Activated CD8-positive, alpha-beta memory T cell treated with anti-CD3 and anti-CD28 coated beads, Interleukin-2, amount 50 U/mL, for 1 hour (primary cell): ENCODE results near the gene CDCA5.
A peak's percentile ranks its signal among the peaks of the same experiment; 100 is the strongest.

ENCODE experiments used
- DNase-seq: peaks from one replicate; pipeline ENCODE4 v3.0.0-alpha.2; 2020; ENCODE audit errors: extremely low read depth

CDCA5 gene

DNA sequence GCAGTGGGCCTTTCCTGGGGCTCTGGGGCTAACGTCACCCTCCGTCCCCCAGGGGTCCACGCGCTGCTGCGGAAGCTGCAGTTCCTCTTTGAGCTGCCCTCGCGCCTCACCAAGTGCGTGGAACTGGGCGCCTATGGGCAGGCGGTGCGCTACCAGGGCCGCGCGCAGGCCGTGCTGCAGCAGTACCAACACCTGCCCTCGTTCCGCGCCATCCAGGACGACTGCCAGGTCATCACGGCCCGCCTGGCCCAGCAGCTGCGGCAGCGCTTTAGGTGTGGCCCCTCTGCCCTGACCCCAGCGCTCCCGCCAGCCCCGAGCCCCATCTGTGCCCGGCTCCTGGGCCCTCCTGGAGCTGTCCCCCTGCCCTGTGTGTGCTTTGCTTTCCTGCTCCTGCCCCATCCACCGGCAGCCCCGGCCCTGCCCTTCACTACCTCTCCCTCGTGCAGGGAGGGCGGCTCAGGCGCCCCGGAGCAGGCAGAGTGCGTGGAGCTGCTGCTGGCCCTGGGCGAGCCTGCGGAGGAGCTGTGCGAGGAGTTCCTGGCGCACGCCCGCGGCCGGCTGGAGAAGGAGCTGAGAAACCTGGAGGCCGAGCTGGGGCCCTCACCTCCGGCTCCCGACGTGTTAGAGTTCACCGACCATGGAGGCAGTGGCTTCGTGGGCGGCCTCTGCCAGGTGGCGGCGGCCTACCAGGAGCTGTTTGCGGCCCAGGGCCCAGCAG, 24.1 kb upstream of the CDCA5 start:
- no peak for DNase-seq

- no peak for DNase-seq
Measured at GRCh38 chr11:65107078-65107477, 23.2 kb upstream of the CDCA5 start.

DNA sequence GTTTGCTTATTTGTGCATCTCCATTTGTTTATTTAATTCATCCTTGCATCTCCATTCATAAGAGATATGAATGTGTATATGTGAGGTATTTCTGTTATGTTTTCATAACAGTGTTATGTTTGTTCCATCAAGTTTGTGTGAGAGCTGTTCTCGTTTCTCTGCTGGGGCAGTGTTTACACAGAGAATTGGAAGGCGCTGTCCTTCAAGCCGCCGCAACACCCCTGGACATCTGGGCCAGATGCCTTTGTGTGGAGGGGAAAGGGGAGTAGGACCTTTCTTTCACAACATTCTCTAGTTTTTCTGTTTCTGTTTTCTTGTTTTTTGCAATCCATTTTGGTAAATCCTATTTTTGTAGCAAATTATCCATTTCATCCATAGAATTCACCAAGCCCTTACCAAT, 20.8 kb upstream of the CDCA5 start:
- no peak for DNase-seq

GRCh38 chr11:65103476-65103875, 19.6 kb upstream of the CDCA5 start:
- DNase-seq: no peak

GRCh38 chr11:65102142-65103095, 18.6 kb upstream of the CDCA5 start:
- no peak for DNase-seq

DNA sequence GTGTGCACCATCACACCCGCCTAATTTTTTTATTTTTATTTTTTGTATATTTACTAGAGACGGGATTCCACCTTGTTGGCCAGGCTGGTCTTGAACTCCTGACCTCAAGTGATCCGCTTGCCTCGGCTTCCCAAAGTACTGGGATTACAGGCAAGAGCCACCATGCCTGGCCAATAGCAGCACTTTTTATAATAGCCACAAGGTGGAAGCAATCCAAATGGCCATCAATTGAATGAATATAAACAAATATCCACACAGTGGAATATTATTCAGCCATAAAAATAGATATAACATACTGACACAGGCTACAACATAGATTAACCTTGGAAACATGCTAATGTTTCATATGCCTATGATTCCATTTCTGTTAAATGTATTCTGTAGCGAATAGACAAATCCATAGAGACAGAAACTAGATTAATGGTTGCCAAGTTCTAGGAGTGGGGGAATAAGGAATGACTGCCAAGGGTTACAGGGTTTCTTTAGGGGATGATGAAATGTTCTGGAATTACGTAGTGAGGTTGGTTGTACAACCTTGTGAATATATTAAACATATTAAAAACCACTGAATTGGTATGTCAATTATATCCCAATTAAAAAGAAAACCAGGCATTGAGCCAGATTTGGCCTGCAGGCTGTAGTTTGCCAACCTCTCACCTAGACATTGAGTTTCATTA, 17.0 kb upstream of the CDCA5 start:
- no peak for DNase-seq

DNA sequence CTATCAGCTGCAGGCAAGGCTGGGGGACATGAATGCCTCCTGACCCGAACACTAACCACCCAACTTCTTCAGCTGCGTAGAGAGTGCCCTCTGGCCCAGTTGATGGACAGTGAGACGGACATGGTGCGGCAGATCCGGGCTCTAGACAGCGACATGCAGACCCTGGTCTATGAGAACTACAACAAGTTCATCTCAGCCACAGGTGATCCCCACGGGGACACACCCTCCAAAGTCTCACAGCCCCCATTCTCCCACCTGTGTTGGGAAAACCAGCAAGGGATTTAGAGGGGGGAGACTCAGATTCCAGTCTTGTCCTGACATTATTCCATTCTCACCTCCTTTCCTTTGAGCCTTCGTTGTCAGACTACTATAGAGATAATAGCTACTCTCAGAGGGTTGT, 13.1 kb upstream of the CDCA5 start:
- no peak for DNase-seq

DNA sequence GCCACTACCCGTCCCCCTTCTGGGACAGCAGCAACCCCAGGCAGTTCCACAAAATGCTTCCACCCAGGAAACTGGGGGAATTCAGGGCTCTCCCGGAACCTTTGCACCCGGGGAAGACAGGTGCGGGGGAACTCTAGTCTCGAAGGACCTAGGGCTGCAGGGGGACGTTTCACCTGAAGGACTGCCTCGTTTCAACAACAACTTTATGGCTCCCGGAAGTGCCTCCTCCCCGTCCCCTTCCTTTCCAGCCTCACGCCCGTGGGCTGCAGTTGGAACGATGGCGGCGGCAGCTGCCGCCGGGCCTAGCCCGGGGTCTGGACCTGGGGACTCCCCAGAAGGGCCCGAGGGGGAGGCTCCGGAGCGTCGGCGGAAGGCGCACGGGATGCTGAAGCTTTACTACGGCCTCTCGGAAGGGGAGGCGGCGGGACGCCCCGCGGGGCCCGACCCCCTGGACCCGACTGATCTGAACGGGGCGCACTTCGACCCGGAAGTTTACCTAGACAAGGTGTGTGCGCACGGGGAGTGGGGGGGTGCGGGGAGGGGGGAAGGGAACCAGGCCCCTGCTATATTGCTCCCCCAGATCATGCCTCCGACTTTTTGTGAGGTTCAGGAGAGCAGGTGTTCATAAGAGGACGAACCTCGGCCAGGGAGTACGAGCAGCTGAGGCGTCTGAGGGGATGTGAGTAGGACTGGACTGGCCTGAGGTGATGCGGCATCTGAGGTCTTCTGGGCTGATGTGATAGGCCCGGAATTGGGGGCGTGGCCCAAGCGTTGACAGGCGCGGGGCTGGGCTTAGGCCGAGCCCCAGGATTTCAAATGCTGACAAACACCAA, 12.3 kb upstream of the CDCA5 start, which contains the start of gene VPS51:
VPS51 (plus strand) TSS at position 241 of the 833 bp plus-strand sequence; CDS start at position 278, 37 bp downstream.
- peak; percentile 75 for DNase-seq

GRCh38 chr11:65095427-65095826, 11.6 kb upstream of the CDCA5 start:
- DNase-seq: no peak

- no peak for DNase-seq
Measured at GRCh38 chr11:65090628-65091027, 6.8 kb upstream of the CDCA5 start.

- DNase-seq: no peak
Measured at GRCh38 chr11:65089621-65090020, 5.8 kb upstream of the CDCA5 start.

DNA sequence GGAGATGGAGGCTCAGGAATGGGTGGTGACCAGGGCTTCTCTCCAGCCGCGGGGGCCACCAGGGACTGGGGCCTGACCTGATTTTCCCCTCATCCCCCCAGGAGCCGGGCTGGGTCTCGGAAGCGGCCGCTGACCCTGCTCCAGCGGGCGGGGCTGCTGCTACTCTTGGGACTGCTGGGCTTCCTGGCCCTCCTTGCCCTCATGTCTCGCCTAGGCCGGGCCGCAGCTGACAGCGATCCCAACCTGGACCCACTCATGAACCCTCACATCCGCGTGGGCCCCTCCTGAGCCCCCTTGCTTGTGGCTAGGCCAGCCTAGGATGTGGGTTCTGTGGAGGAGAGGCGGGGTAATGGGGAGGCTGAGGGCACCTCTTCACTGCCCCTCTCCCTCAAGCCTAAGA, 4.0 kb upstream of the CDCA5 start:
- DNase-seq: no peak

DNA sequence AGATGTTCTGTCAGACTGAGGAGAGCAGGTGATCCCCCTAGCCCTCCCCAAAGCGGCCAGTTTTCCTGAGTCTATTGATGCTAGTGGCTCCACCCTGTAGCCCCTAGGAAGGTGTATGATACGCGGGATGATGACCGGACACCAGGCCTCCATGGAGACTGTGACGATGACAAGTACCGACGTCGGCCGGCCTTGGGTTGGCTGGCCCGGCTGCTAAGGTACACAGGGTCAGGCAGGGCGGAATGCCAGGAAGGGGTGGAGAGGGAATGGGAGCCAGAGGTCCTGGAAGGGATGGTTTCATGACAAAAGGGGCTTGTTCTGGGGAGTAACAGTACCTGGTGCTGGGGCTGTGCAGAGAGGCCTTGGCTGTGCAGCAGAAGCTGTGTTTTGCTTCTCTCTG, 3.4 kb upstream of the CDCA5 start:
- no peak for DNase-seq

- no peak for DNase-seq
Measured at GRCh38 chr11:65086809-65087208, 3.0 kb upstream of the CDCA5 start.

- DNase-seq: no peak
Measured at GRCh38 chr11:65085446-65085845, 1.6 kb upstream of the CDCA5 start.

DNA sequence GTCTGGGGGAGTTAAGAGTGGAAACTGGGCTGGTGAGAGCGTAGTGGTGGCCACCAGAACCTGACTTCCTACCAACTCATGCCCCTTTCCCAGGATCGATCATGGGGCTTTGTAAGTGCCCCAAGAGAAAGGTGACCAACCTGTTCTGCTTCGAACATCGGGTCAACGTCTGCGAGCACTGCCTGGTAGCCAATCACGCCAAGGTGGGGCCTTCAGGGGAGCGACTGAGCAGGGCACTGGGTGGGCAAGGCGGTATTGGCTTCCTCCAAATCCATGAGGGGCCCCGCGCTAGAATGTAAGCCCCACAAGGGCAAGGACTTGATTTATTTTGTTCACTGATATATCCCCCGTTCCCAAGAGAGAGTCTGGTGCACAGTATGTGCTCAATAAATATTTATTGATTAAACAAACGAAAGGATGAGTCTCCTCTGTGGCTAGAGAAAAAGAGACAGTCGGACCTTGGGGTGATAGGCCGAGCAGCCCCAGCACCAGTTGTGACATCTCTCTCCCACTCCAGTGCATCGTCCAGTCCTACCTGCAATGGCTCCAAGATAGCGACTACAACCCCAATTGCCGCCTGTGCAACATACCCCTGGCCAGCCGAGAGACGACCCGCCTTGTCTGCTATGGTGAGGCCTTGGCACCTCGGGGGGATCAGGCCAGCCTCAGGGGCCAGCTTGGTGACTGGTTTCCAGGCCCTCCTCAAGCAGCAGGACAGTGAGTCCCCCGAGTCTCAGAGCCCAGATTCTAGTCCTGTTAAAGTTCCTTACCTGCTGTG, 947 bp upstream of the CDCA5 start:
- no peak for DNase-seq

DNA sequence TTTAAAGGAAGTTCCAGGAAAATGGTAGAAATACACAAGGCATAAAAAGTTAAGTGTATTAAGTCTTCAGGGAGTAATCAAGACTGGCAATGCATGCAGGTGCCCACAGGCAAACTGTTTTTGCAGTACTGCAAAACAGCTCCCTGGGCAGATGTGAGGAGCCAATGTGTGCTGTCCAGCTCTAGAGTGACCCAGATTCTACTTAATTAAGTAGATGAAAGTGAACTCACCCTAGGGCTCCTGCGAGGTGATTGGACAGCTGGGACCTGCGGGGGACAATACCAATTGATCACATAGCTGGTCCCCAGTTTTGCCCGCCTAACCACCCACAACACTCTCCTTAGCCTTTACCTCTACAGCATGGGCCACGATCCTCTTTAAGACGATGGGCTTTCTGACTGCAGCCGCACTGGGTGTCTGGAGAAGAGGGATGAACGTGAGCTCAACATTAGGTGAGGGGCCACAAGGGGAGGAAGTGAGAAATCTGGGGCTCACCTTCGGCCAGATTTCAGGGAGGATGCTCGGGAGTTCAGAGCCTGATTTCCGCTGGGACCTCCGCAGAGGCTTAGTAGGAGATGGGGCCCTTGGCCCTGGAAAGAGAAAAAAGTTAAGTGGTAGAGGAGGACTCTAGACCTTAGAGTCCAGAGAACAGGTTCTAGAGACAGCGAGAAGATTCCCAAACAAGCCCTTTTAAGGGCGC, 556 bp downstream of the CDCA5 start:
- DNase-seq: no peak

GRCh38 chr11:65078786-65079342, 5.0 kb downstream of the CDCA5 start:
- DNase-seq: no peak

DNA sequence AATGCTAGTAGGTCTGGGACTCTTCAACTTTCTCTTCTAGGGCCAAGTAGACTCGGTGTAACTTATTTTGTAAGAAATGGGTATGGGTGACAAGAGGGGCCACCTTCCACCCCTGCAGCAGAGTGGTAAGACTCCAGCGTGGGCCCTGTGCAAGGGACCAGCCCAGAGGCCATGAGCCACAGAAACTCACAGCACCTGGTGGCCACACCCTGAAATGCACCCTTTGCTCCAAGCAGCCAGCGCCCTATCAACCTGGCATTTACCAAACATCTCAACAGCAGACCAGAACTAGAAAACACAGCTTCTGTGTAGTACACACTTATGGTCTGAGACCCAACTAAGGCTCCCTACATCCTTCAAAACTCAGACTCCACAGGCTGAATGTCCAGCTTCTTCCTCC, 5.7 kb downstream of the CDCA5 start:
- DNase-seq: no peak

GRCh38 chr11:65077451-65077850, 6.4 kb downstream of the CDCA5 start:
- no peak for DNase-seq
